Gastrocnemius medialis (tissue), 4 donors: Measurements from ENCODE around the gene CACNA1C. TPM values are rescaled to one million over a fixed set of nuclear protein-coding genes. Genes with fewer than 3 reads are reported as not detected.

Source experiments
- ATAC-seq, 2 donors: fragments of 150-250 bp; one replicate each; pipeline ENCODE4 v1.9.1; 2016
- DNase-seq, 2 donors: peaks; one replicate each; pipeline ENCODE4 v3.0.0-alpha.2; 2019
- H3K27ac ChIP-seq, 4 donors: fragments of 200-600 bp; sonication (generic); 1 replicate in 1 of 4; 2 replicates in 3 of 4; pipeline ENCODE4 v1.5.1; 2016 to 2018; ENCODE audit warnings: mild to moderate bottlenecking in 2 of 4, moderate library complexity in 1 of 4
- H3K27me3 ChIP-seq, 3 donors: fragments of 200-600 bp; sonication (generic) in 2 of 3; 1 replicate in 1 of 3; 2 replicates in 2 of 3; pipeline versions ENCODE4 v1.5.1 to v1.6.0; 2016 to 2019; ENCODE audit warnings: mild to moderate bottlenecking in 1 of 3, moderate library complexity in 1 of 3
- H3K36me3 ChIP-seq, 2 donors: fragments of 200-600 bp; sonication (generic) in 1 of 2; one replicate each; pipeline ENCODE4 v1.5.1; 2017 to 2018
- H3K4me1 ChIP-seq, 2 donors: fragments of 200-600 bp; sonication (generic) in 1 of 2; one replicate each; pipeline ENCODE4 v1.5.1; 2016 to 2017; ENCODE audit warnings: mild to moderate bottlenecking in 2 of 2
- H3K4me3 ChIP-seq, 4 donors: fragments of 200-600 bp; sonication (generic) in 3 of 4; 1 replicate in 1 of 4; 2 replicates in 3 of 4; pipeline ENCODE4 v1.5.1; 2016 to 2019; ENCODE audit warnings: mild to moderate bottlenecking in 2 of 4
- H3K9me3 ChIP-seq, 3 donors: fragments of 200-600 bp; sonication (generic) in 2 of 3; 1 replicate in 1 of 3; 2 replicates in 2 of 3; pipeline ENCODE4 v1.5.1; 2016 to 2019
- POLR2A ChIP-seq, 2 donors: fragments of 450-650 bp; IDR thresholded peaks; one replicate each; pipeline ENCODE4 v1.6.1; 2017; ENCODE audit warnings: antibody characterized with exemption in 2 of 2, mild to moderate bottlenecking in 2 of 2, moderate library complexity in 2 of 2
- in situ Hi-C, 4 donors: fragments of 200-750 bp; cut with MboI; loops; one replicate each; pipeline versions ENCODE4 v1.15.0 to v1.8.0; 2017; ENCODE audit warnings: low sequenced_read_pairs in 4 of 4
- intact Hi-C: fragments of 100-400 bp; cut with DNase I; formaldehyde crosslinking; loops from one replicate; pipeline ENCODE4 v1.15.1; 2023; ENCODE audit warnings: low total_unique reads
- total RNA-seq, 4 donors: library from RNA; depleted of rRNA; stranded (reverse); fragments of >200 nt; gene quantifications; one replicate each; pipeline versions ENCODE4 v1.1.0 to v1.2.3, GENCODE V29; 2016
- TF ChIP-seq, protein P1 (sequence below), 5 experiments: fragments of 450-650 bp in 3 of 5; fragments of 200-600 bp in 2 of 5; sonication (generic) in 2 of 5; IDR thresholded peaks in 4 of 5; conservative IDR thresholded peaks in 1 of 5; 1 replicate in 4 of 5; 2 replicates in 1 of 5; pipeline ENCODE4 v1.5.1; 2016 to 2019; ENCODE audit warnings: antibody characterized with exemption in 5 of 5, mild to moderate bottlenecking in 3 of 5, moderate library complexity in 3 of 5

Gene CACNA1C
- total RNA-seq, 4 donors from 2014 or later = 0.80 to 1.8 (median 0.91) TPM

DNA sequence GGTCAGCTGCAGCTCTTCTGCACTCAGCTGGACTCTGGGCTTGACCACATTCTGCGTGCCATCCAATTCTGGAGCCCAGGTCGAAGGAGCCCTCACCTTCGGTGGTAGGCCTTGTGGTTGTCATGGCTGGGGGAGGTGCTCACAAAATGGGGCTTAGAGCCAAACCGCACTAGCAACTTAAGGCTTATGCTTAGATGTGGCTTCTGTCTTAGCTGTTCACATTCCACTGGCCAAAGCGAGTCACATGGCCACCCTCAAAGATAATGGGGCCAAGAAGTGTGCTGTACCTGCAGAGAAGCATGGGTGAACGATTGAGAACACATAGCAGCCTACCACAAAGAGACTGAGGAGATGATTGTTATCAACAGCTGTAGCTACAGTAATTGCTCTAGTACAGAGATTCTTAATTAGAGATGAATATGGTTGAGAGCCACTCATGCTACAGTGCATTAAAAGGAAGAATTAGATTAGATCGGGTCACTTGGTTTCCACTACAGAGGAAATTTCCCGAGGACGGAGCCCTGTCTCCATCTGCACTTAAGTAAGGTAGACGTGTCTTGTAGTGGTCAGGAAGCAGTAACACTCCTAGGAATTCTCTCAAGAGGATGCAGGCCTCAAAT, 407.4 kb downstream of the CACNA1C start:
- in situ Hi-C loops = no loop called here
- Histone ChIP-seq H3K4me1 (no peaks in the 10 kb centered on the region), H3K9me3 (no peaks in the 10 kb centered on the region), H3K27me3 (no peaks in the 10 kb centered on the region), H3K4me3 (no peak overlapping the region), H3K36me3 (no peaks in the 10 kb centered on the region), H3K27ac (no peak overlapping the region)
- no peak for DNase-seq
- intact Hi-C loops = no loop called here
- ATAC-seq = no peak
- TF ChIP-seq, protein P1, sequence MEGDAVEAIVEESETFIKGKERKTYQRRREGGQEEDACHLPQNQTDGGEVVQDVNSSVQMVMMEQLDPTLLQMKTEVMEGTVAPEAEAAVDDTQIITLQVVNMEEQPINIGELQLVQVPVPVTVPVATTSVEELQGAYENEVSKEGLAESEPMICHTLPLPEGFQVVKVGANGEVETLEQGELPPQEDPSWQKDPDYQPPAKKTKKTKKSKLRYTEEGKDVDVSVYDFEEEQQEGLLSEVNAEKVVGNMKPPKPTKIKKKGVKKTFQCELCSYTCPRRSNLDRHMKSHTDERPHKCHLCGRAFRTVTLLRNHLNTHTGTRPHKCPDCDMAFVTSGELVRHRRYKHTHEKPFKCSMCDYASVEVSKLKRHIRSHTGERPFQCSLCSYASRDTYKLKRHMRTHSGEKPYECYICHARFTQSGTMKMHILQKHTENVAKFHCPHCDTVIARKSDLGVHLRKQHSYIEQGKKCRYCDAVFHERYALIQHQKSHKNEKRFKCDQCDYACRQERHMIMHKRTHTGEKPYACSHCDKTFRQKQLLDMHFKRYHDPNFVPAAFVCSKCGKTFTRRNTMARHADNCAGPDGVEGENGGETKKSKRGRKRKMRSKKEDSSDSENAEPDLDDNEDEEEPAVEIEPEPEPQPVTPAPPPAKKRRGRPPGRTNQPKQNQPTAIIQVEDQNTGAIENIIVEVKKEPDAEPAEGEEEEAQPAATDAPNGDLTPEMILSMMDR (IDR thresholded peaks at IDR 0.05 in 4 of 5, conservative IDR thresholded peaks at IDR 0.05 in 1 of 5) = no peak
- TF ChIP-seq POLR2A (IDR thresholded peaks at IDR 0.05) = no peak

GRCh38 chr12:2461046-2461445, 408.3 kb downstream of the CACNA1C start:
- Histone ChIP-seq H3K36me3 (no peaks in the 10 kb centered on the region), H3K4me3 (no peak overlapping the region), H3K27me3 (no peaks in the 10 kb centered on the region), H3K4me1 (no peaks in the 10 kb centered on the region), H3K9me3 (no peaks in the 10 kb centered on the region), H3K27ac (no peak overlapping the region)
- no peak for DNase-seq
- no peak for ATAC-seq
- intact Hi-C loops (no loop called here), in situ Hi-C loops (no loop called here)
- TF ChIP-seq, protein P1 (IDR thresholded peaks at IDR 0.05 in 4 of 5, conservative IDR thresholded peaks at IDR 0.05 in 1 of 5) = no peak
- no peak for TF ChIP-seq POLR2A (IDR thresholded peaks at IDR 0.05)

DNA sequence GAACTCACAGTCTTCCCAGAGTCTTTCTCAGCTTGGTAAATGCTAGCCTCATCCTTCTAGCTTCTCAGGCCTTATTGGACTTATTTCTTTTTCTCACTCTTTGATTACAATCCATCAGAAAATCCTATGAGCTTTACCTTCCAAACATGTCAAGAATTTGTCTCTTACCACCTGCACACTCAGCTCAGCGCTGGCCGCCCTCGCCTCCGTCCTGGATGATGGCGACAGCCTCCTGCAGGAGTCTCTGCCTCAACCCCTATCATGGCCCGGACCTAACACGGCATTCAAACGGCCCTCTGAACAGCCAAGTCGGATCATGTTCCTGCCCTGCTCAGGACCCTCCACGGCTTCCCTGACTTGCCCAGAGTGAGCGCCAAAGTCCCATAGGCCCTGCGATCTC, 408.9 kb downstream of the CACNA1C start:
- H3K9me3 ChIP-seq = no peaks in the 10 kb centered on the region
- intact Hi-C loops (no loop called here), in situ Hi-C loops (no loop called here)
- H3K36me3 ChIP-seq = no peaks in the 10 kb centered on the region
- ATAC-seq (no peak), DNase-seq (no peak)
- TF ChIP-seq POLR2A (IDR thresholded peaks at IDR 0.05) = no peak
- TF ChIP-seq, protein P1 (IDR thresholded peaks at IDR 0.05 in 4 of 5, conservative IDR thresholded peaks at IDR 0.05 in 1 of 5) = no peak
- H3K4me3 ChIP-seq = no peak overlapping the region
- H3K27ac ChIP-seq = no peak overlapping the region
- no peaks in the 10 kb centered on the region for H3K4me1 ChIP-seq
- H3K27me3 ChIP-seq = no peaks in the 10 kb centered on the region

- no peak for ATAC-seq
- intact Hi-C loops (no loop called here), in situ Hi-C loops (no loop called here)
- no peak overlapping the region for H3K27ac ChIP-seq
- TF ChIP-seq, protein P1 (IDR thresholded peaks at IDR 0.05 in 4 of 5, conservative IDR thresholded peaks at IDR 0.05 in 1 of 5) = no peak
- TF ChIP-seq POLR2A (IDR thresholded peaks at IDR 0.05) = no peak
- H3K27me3 ChIP-seq = no peaks in the 10 kb centered on the region
- no peaks in the 10 kb centered on the region for H3K9me3 ChIP-seq
- H3K4me3 ChIP-seq = no peak overlapping the region
- H3K36me3 ChIP-seq = no peaks in the 10 kb centered on the region
- DNase-seq = no peak
- H3K4me1 ChIP-seq = no peaks in the 10 kb centered on the region
These were observed 409.3 kb downstream of the CACNA1C start for GRCh38 chr12:2462087-2462486.

GRCh38 chr12:2463719-2464118, 410.9 kb downstream of the CACNA1C start:
- H3K27ac ChIP-seq = no peak overlapping the region
- H3K27me3 ChIP-seq = no peaks in the 10 kb centered on the region
- in situ Hi-C loops (no loop called here), intact Hi-C loops (no loop called here)
- TF ChIP-seq POLR2A (IDR thresholded peaks at IDR 0.05) = no peak
- TF ChIP-seq, protein P1 (IDR thresholded peaks at IDR 0.05 in 4 of 5, conservative IDR thresholded peaks at IDR 0.05 in 1 of 5) = no peak
- H3K36me3 ChIP-seq = no peaks in the 10 kb centered on the region
- H3K9me3 ChIP-seq = no peaks in the 10 kb centered on the region
- DNase-seq (no peak), ATAC-seq (no peak)
- no peak overlapping the region for H3K4me3 ChIP-seq
- no peaks in the 10 kb centered on the region for H3K4me1 ChIP-seq
